Naive thymus-derived CD4-positive, alpha-beta T cell (primary cell): ENCODE measurements around the gene ZER1. TPM values are rescaled to one million over a fixed set of nuclear protein-coding genes. Genes with fewer than 3 reads are reported as not detected.

Experiments
- ATAC-seq: fragments of 150-1000 bp; cut with Tn5 transposase; 2 replicates; pipeline ENCODE4 v1.10.0; 2021; ENCODE audit warnings: mild to moderate bottlenecking, moderate library complexity
- CTCF ChIA-PET: fragments of 350-600 bp; sonication (Branson Sonifier 250); formaldehyde crosslinking; loops from one replicate; lab custom pipeline; 2021; ENCODE audit warnings: antibody characterized with exemption; lab: Charles Lee
- POLR2A ChIA-PET: fragments of 350-600 bp; sonication (Branson Sonifier 250); formaldehyde crosslinking; loops from one replicate; lab custom pipeline; 2021; ENCODE audit warnings: antibody characterized with exemption, inconsistent platforms; lab: Charles Lee
- DNase-seq, 9 donors: peaks; one replicate each; pipeline versions ENCODE4 v3.0.0 to v3.0.0-alpha.2; 2020 to 2022; ENCODE audit warnings: mixed read lengths in 1 of 9
- H3K27ac ChIP-seq: one replicate; pipeline ENCODE4 v1.7.0; 2013; ENCODE audit warnings: mild to moderate bottlenecking, low read depth, low read length, moderate library complexity
- H3K27me3 ChIP-seq, 2 donors: one replicate each; pipeline ENCODE4 v1.7.0; 2013; ENCODE audit warnings: low read length in 2 of 2, mild to moderate bottlenecking in 2 of 2, moderate library complexity in 2 of 2; ENCODE audit not compliant: control insufficient read depth in 2 of 2, insufficient read depth in 2 of 2
- H3K36me3 ChIP-seq, 3 experiments: 1 replicate in 2 of 3; 2 replicates in 1 of 3; pipeline ENCODE4 v1.7.0; 2013; ENCODE audit warnings: low read length in 3 of 3, mild to moderate bottlenecking in 3 of 3, moderate library complexity in 1 of 3; ENCODE audit not compliant: insufficient read depth in 3 of 3, control insufficient read depth in 2 of 3
- H3K4me1 ChIP-seq, 2 donors: one replicate each; pipeline ENCODE4 v1.7.0; 2013; ENCODE audit warnings: low read length in 2 of 2, mild to moderate bottlenecking in 2 of 2, moderate library complexity in 1 of 2; ENCODE audit not compliant: control insufficient read depth in 2 of 2, insufficient read depth in 2 of 2
- H3K4me3 ChIP-seq: 2 replicates; pipeline ENCODE4 v1.7.0; 2013; ENCODE audit warnings: mild to moderate bottlenecking, low read length
- H3K9me3 ChIP-seq, 3 experiments: 1 replicate in 2 of 3; 2 replicates in 1 of 3; pipeline ENCODE4 v1.7.0; 2013; ENCODE audit warnings: low read length in 3 of 3; ENCODE audit not compliant: control insufficient read depth in 2 of 3
- H3K27ac Mint-ChIP-seq, 9 donors: one replicate each; pipeline ENCODE4 v1.8.0; 2020 to 2022; ENCODE audit warnings: mixed read lengths in 9 of 9, mild to moderate bottlenecking in 8 of 9, moderate library complexity in 5 of 9, inconsistent platforms in 2 of 9
- H3K27me3 Mint-ChIP-seq, 5 donors: one replicate each; pipeline ENCODE4 v1.8.0; 2021 to 2022; ENCODE audit warnings: mixed read lengths in 5 of 5, mild to moderate bottlenecking in 1 of 5
- H3K36me3 Mint-ChIP-seq, 5 donors: one replicate each; pipeline ENCODE4 v1.8.0; 2020 to 2022; ENCODE audit warnings: mixed read lengths in 5 of 5, mild to moderate bottlenecking in 3 of 5, inconsistent platforms in 1 of 5
- H3K4me1 Mint-ChIP-seq, 7 donors: one replicate each; pipeline ENCODE4 v1.8.0; 2020 to 2022; ENCODE audit warnings: mixed read lengths in 7 of 7, mild to moderate bottlenecking in 3 of 7, inconsistent platforms in 1 of 7
- H3K4me3 Mint-ChIP-seq, 10 donors: one replicate each; pipeline ENCODE4 v1.8.0; 2020 to 2022; ENCODE audit warnings: mild to moderate bottlenecking in 10 of 10, mixed read lengths in 10 of 10, moderate library complexity in 6 of 10, inconsistent platforms in 2 of 10
- H3K9me3 Mint-ChIP-seq, 11 donors: one replicate each; pipeline ENCODE4 v1.8.0; 2020 to 2022; ENCODE audit warnings: mixed read lengths in 11 of 11, mild to moderate bottlenecking in 4 of 11, inconsistent platforms in 1 of 11, moderate library complexity in 1 of 11
- intact Hi-C, 2 donors: fragments of 100-400 bp; cut with micrococcal nuclease; formaldehyde crosslinking; loops; one replicate each; pipeline ENCODE4 v1.15.1; 2023
- polyA plus RNA-seq, 2 donors: library from polyadenylated mRNA; unstranded; fragments of 300-500 nt; fragmentation: Illumina TruSeq; gene quantifications; one replicate each; pipeline ENCODE4 v1.2.3, GENCODE V29; 2021
- total RNA-seq, 6 experiments: library from RNA in 5 of 6; stranded (reverse) in 5 of 6; gene quantifications; 1 replicate in 5 of 6; 2 replicates in 1 of 6; pipeline ENCODE4 v1.2.3 and lab custom pipeline; 2021 to 2026

Gene ZER1
- total and polyA plus RNA-seq, 7 experiments from 2014 or later, result 22.7 to 57.7 (median 37.6) TPM

GRCh38 chr9:128792134-128792533 is 20.4 kb upstream of the ZER1 start:
- peaks cover 0 to 34% (median 4%) of the 10 kb centered on the region in 5 donors for H3K36me3 Mint-ChIP-seq
- Histone ChIP-seq H3K4me3 (no peak overlapping the region), H3K27ac (no peak overlapping the region), H3K4me1 (peaks cover 7 to 8% of the 10 kb centered on the region in 2 donors), H3K27me3 (no peaks in the 10 kb centered on the region), H3K9me3 (no peaks in the 10 kb centered on the region), H3K36me3 (peaks cover 0 to 64% (median 10%) of the 10 kb centered on the region in 3 experiments)
- peak overlapping the region in 1 of 9 donors; percentile 31 for H3K27ac Mint-ChIP-seq
- H3K4me3 Mint-ChIP-seq, result no peak overlapping the region
- ATAC-seq (no peak), DNase-seq (no peak)
- CTCF ChIA-PET, result no interaction called here
- H3K9me3 Mint-ChIP-seq, result no peaks in the 10 kb centered on the region
- POLR2A ChIA-PET, result interaction anchor here (1.7 kb wide), 1 partner anchor 11 kb away, joined by 4 read pairs; no protein-coding TSS in a partner anchor
- intact Hi-C loops, result no loop called here
- peaks cover 10 to 25% (median 20%) of the 10 kb centered on the region in 7 donors for H3K4me1 Mint-ChIP-seq
- H3K27me3 Mint-ChIP-seq, result no peaks in the 10 kb centered on the region

DNA sequence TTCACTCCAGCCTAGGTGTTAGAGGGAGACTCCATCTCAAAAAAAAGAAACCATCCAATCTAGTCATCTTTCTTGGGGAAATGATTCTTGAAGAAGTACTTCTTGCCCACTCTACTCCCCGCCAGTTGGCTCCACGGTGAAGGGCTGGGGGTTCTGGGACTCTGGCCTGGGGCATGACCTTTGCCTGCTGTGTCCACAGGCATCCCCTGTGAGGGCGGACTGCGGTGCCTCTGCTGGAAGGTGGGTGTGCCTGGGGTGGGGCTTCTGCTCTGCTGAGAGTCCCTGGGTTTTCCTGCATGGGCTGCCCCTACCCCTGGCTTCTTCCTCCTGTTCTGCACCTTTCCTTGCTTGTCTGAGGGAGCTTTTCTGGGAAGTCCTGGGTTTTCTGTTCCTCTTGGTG is 18.8 kb upstream of the ZER1 start:
- no peaks in the 10 kb centered on the region for H3K27me3 ChIP-seq
- H3K9me3 ChIP-seq, result no peaks in the 10 kb centered on the region
- no peak overlapping the region for H3K4me3 ChIP-seq
- Mint-ChIP-seq H3K9me3 (no peaks in the 10 kb centered on the region), H3K4me1 (peaks cover 12 to 28% (median 23%) of the 10 kb centered on the region in 7 donors), H3K27me3 (no peaks in the 10 kb centered on the region), H3K4me3 (no peak overlapping the region), H3K27ac (peak overlapping the region in 1 of 9 donors; percentile 36), H3K36me3 (peaks cover 0 to 32% (median 4%) of the 10 kb centered on the region in 5 donors)
- no peak overlapping the region for H3K27ac ChIP-seq
- peaks cover 13% of the 10 kb centered on the region in 2 donors for H3K4me1 ChIP-seq
- no peak for ATAC-seq
- intact Hi-C loops, result no loop called here
- ChIA-PET POLR2A (no interaction called here), CTCF (no interaction called here)
- peaks cover 0 to 59% (median 10%) of the 10 kb centered on the region in 3 experiments for H3K36me3 ChIP-seq
- no peak for DNase-seq

DNA sequence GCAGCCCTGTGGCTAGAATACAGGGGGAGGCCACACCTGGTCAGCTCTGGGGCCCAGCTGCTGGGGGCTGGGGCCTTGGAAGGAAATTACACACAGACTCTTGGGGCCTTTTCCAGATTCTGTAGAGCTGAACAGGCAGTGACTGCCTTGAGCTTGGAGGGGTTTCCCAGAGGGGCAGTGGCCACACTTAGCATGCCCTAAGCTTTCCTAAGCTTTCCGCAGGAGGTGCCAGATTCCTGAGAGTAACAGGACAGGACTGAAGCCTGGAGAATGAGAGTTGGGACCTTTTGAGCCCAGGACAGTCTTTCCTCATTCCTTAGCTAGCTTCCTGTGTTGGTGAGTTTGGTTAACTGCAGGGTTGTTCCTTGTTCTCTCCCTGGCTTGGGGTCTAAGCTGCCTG is 16.7 kb upstream of the ZER1 start:
- no peaks in the 10 kb centered on the region for H3K27me3 ChIP-seq
- no peak for ATAC-seq
- Mint-ChIP-seq H3K4me1 (peaks cover 6 to 29% (median 23%) of the 10 kb centered on the region in 7 donors), H3K27me3 (no peaks in the 10 kb centered on the region), H3K27ac (peak overlapping the region in 8 of 9 donors; percentile 72 to 98 (median 92)), H3K4me3 (peak overlapping the region; percentile 80 to 98 (median 92)), H3K9me3 (no peaks in the 10 kb centered on the region), H3K36me3 (peaks cover 0 to 26% (median 3%) of the 10 kb centered on the region in 5 donors)
- ChIA-PET CTCF (interaction anchor here (0.7 kb wide), 1 partner anchor 1472 kb away, joined by 5 read pairs; no protein-coding TSS in a partner anchor), POLR2A (interaction anchor here (0.6 to 2.2 kb wide), 6 partner anchors 16 to 1939 kb away, joined by 3 to 31 read pairs (median 6); partner anchors contain the start of genes ENDOG, ZDHHC12 and ZER1)
- peak overlapping the region; percentile 90 for H3K4me3 ChIP-seq
- intact Hi-C loops, result loop anchor here (5.0 kb wide), 1 partner anchor 86 kb away; the partner anchor contains the start of gene PKN3 (in 2 of the 2)
- peak overlapping the region; percentile 82 for H3K27ac ChIP-seq
- H3K36me3 ChIP-seq, result peaks cover 0 to 44% (median 10%) of the 10 kb centered on the region in 3 experiments
- H3K4me1 ChIP-seq, result peaks cover 13% of the 10 kb centered on the region in 2 donors
- H3K9me3 ChIP-seq, result no peaks in the 10 kb centered on the region
- DNase-seq, result no peak

GRCh38 chr9:128787659-128788058 is 15.9 kb upstream of the ZER1 start:
- intact Hi-C loops, result loop anchor here (1.0 to 5.0 kb wide), 12 partner anchors 16 to 465 kb away; partner anchors contain the start of genes PKN3 (in 2 of the 2), SPOUT1 (in 2 of the 2), ZDHHC12 (in 2 of the 2) and ZER1 (in 2 of the 2)
- no peaks in the 10 kb centered on the region for H3K9me3 Mint-ChIP-seq
- DNase-seq, result no peak

GRCh38 chr9:128786681-128787601 is 15.2 kb upstream of the ZER1 start, which contains the start of gene TBC1D13:
Gene TBC1D13, plus strand, starts transcription at chr9:128787253. Its CDS starts 101 bp downstream, at chr9:128787354.
- Histone ChIP-seq H3K9me3 (no peaks in the 10 kb centered on the region), H3K27me3 (no peaks in the 10 kb centered on the region), H3K4me1 (peaks cover 13% of the 10 kb centered on the region in 2 donors), H3K36me3 (peaks cover 0 to 28% (median 7%) of the 10 kb centered on the region in 3 experiments), H3K27ac (peak within 1 kb of the TSS; percentile 82), H3K4me3 (peak within 1 kb of the TSS; percentile 90)
- POLR2A ChIA-PET, result interaction anchor here (0.6 to 2.2 kb wide), 8 partner anchors 14 to 87 kb away, joined by 3 to 31 read pairs (median 5); partner anchors contain the start of genes ENDOG, SPOUT1 and ZER1
- intact Hi-C loops, result loop anchor here (1.0 to 5.0 kb wide), 12 partner anchors 16 to 465 kb away; partner anchors contain the start of genes PKN3 (in 2 of the 2), SPOUT1 (in 2 of the 2), ZDHHC12 (in 2 of the 2) and ZER1 (in 2 of the 2)
- H3K9me3 Mint-ChIP-seq, result no peaks in the 10 kb centered on the region
- H3K27me3 Mint-ChIP-seq, result no peaks in the 10 kb centered on the region
- H3K4me1 Mint-ChIP-seq, result peaks cover 6 to 29% (median 23%) of the 10 kb centered on the region in 7 donors
- CTCF ChIA-PET, result interaction anchor here (0.6 kb wide), 1 partner anchor 147 kb away, joined by 6 read pairs; no protein-coding TSS in a partner anchor
- H3K27ac Mint-ChIP-seq, result peak within 1 kb of the TSS; percentile 87 to 98 (median 95)
- H3K36me3 Mint-ChIP-seq, result peaks cover 0 to 11% (median 2%) of the 10 kb centered on the region in 5 donors
- ATAC-seq (peak; percentile 99), DNase-seq (peak; percentile 88 to 93 (median 92))
- H3K4me3 Mint-ChIP-seq, result peak within 1 kb of the TSS; percentile 80 to 98 (median 92)

More at GRCh38 chr9:128787659-128788058, 15.9 kb upstream of the ZER1 start:
- H3K4me1 Mint-ChIP-seq, result peaks cover 6 to 29% (median 23%) of the 10 kb centered on the region in 7 donors
- Histone ChIP-seq H3K36me3 (peaks cover 0 to 36% (median 10%) of the 10 kb centered on the region in 3 experiments), H3K4me3 (peak overlapping the region; percentile 90), H3K9me3 (no peaks in the 10 kb centered on the region), H3K27ac (peak overlapping the region; percentile 82), H3K4me1 (peaks cover 13% of the 10 kb centered on the region in 2 donors), H3K27me3 (no peaks in the 10 kb centered on the region)
- peak overlapping the region; percentile 80 to 98 (median 92) for H3K4me3 Mint-ChIP-seq
- peak overlapping the region; percentile 87 to 98 (median 93) for H3K27ac Mint-ChIP-seq
- H3K36me3 Mint-ChIP-seq, result peaks cover 0 to 18% (median 3%) of the 10 kb centered on the region in 5 donors
- ChIA-PET POLR2A (interaction anchor here (1.5 to 2.2 kb wide), 4 partner anchors 15 to 103 kb away, joined by 5 to 31 read pairs (median 8); partner anchors contain the start of genes ENDOG, ZDHHC12 and ZER1), CTCF (no interaction called here)
- no peaks in the 10 kb centered on the region for H3K27me3 Mint-ChIP-seq
- no peak for ATAC-seq
